ENCODE measurements around the gene RPN1.

The RPN1 gene

GRCh38 chr3:128648940-128649663 is 1.5 kb downstream of the RPN1 start:
- DNase-seq (ENCODE audit: low read depth): no peak

- DNase-seq (ENCODE audit: low read depth): no peak
These were observed 2.2 kb downstream of the RPN1 start for GRCh38 chr3:128648402-128648801.

- DNase-seq (ENCODE audit: low read depth): no peak
These were observed 3.3 kb downstream of the RPN1 start for GRCh38 chr3:128647307-128647706.

- no peak for DNase-seq (ENCODE audit: low read depth)
These were observed 16.5 kb downstream of the RPN1 start for GRCh38 chr3:128634075-128634611.

- DNase-seq (ENCODE audit: low read depth): no peak
These were observed 18.3 kb downstream of the RPN1 start for GRCh38 chr3:128632301-128632700.

GRCh38 chr3:128629936-128630335 is 20.7 kb downstream of the RPN1 start:
- no peak for DNase-seq (ENCODE audit: low read depth)

- DNase-seq (ENCODE audit: low read depth): no peak
These were observed 25.1 kb downstream of the RPN1 start for GRCh38 chr3:128625409-128625945.

GRCh38 chr3:128624526-128625138 is 26.0 kb downstream of the RPN1 start:
- DNase-seq (ENCODE audit: low read depth): no peak

GRCh38 chr3:128623762-128624176 is 26.8 kb downstream of the RPN1 start:
- DNase-seq (ENCODE audit: low read depth): no peak

- DNase-seq (ENCODE audit: low read depth): no peak
These were observed 28.7 kb downstream of the RPN1 start for GRCh38 chr3:128621931-128622330.

GRCh38 chr3:128621234-128621633 is 29.4 kb downstream of the RPN1 start:
- no peak for DNase-seq (ENCODE audit: low read depth)

- no peak for DNase-seq (ENCODE audit: low read depth)
These were observed 30.3 kb downstream of the RPN1 start for GRCh38 chr3:128620268-128620691.

GRCh38 chr3:128619146-128619890 is 31.3 kb downstream of the RPN1 start:
- DNase-seq (ENCODE audit: low read depth): peak; percentile 68

- DNase-seq (ENCODE audit: low read depth): no peak
These were observed 32.3 kb downstream of the RPN1 start for GRCh38 chr3:128618398-128618726.

GRCh38 chr3:128617557-128618397 is 32.8 kb downstream of the RPN1 start:
- DNase-seq (ENCODE audit: low read depth): peak; percentile 91

GRCh38 chr3:128617270-128617556 is 33.4 kb downstream of the RPN1 start:
- no peak for DNase-seq (ENCODE audit: low read depth)

- DNase-seq (ENCODE audit: low read depth): no peak
These were observed 33.9 kb downstream of the RPN1 start for GRCh38 chr3:128616516-128617269.

GRCh38 chr3:128614076-128614475 is 36.5 kb downstream of the RPN1 start:
- no peak for DNase-seq (ENCODE audit: low read depth)

- DNase-seq (ENCODE audit: low read depth): no peak
These were observed 37.4 kb downstream of the RPN1 start for GRCh38 chr3:128613083-128613829.

GRCh38 chr3:128610451-128611070 is 40.1 kb downstream of the RPN1 start:
- no peak for DNase-seq (ENCODE audit: low read depth)

Data from stromal cell of bone marrow (primary cell).